Fibroblast of skin of abdomen (primary cell): ENCODE results near the gene KCND2.
A peak's percentile ranks its signal among the peaks of the same experiment; 100 is the strongest.
"Not testable (repeated sequence)": the region's sequence is repeated elsewhere in the genome, so short reads cannot be mapped to it uniquely, and the experiment has no call there.

Source experiments
- DNase-seq: peaks from one replicate; pipeline ENCODE4 v3.0.0-alpha.2; 2013

The KCND2 gene

GRCh38 chr7:120770206-120770605, 497.2 kb downstream of the KCND2 start:
- DNase-seq, result no peak

- no peak for DNase-seq
These were observed 501.5 kb downstream of the KCND2 start for GRCh38 chr7:120774481-120774880.

- no peak for DNase-seq
These were observed 502.8 kb downstream of the KCND2 start for GRCh38 chr7:120775755-120776154.

- DNase-seq, result not testable (repeated sequence)
These were observed 506.1 kb downstream of the KCND2 start for GRCh38 chr7:120779078-120779477.

GRCh38 chr7:120780451-120780850, 507.5 kb downstream of the KCND2 start:
- DNase-seq, result not testable (repeated sequence)

- DNase-seq, result no peak
These were observed 508.0 kb downstream of the KCND2 start for GRCh38 chr7:120780938-120781337.

- DNase-seq, result not testable (repeated sequence)
These were observed 508.9 kb downstream of the KCND2 start for GRCh38 chr7:120781924-120782323.

- no peak for DNase-seq
These were observed 510.3 kb downstream of the KCND2 start for GRCh38 chr7:120783273-120783672.

- DNase-seq, result no peak
These were observed 510.7 kb downstream of the KCND2 start for GRCh38 chr7:120783721-120784120.

- peak; percentile 10 for DNase-seq
These were observed 512.1 kb downstream of the KCND2 start for GRCh38 chr7:120785095-120785494.

- peak; percentile 63 for DNase-seq
These were observed 519.3 kb downstream of the KCND2 start for GRCh38 chr7:120792091-120792860.

GRCh38 chr7:120792861-120793130, 519.8 kb downstream of the KCND2 start:
- DNase-seq, result no peak

GRCh38 chr7:120793213-120793936, 520.4 kb downstream of the KCND2 start:
- no peak for DNase-seq

- DNase-seq, result peak; percentile 18
These were observed 521.2 kb downstream of the KCND2 start for GRCh38 chr7:120794106-120794729.

GRCh38 chr7:120797026-120797645, 524.2 kb downstream of the KCND2 start:
- DNase-seq, result no peak

- DNase-seq, result no peak
These were observed 526.2 kb downstream of the KCND2 start for GRCh38 chr7:120799147-120799546.
